Panc1 (cell line): ENCODE data around the gene KLF6.

Source experiments
- POLR2AphosphoS5 ChIP-seq: IDR thresholded peaks from 2 replicates; pipeline ENCODE4 v1.6.1; 2012; ENCODE audit warnings: mild to moderate bottlenecking, low read depth, low read length, moderate library complexity
- REST ChIP-seq, 2 experiments: IDR thresholded peaks; 2 replicates each; pipeline ENCODE4 v1.6.1; 2011 to 2012; ENCODE audit warnings: low read depth in 2 of 2, control low read depth in 1 of 2, low read length in 1 of 2, mild to moderate bottlenecking in 1 of 2, moderate library complexity in 1 of 2; ENCODE audit not compliant: insufficient read depth in 1 of 2
- SIN3A ChIP-seq: IDR thresholded peaks from 2 replicates; pipeline ENCODE4 v1.6.1; 2012; ENCODE audit warnings: low read depth, mild to moderate bottlenecking, low read length, moderate library complexity, borderline replicate concordance; ENCODE audit not compliant: insufficient read depth
- TF ChIP-seq, protein P1 (sequence below): fragments of 450-650 bp; IDR thresholded peaks from 2 replicates; pipeline ENCODE4 v1.5.1; 2017; ENCODE audit warnings: mild to moderate bottlenecking

DNA sequence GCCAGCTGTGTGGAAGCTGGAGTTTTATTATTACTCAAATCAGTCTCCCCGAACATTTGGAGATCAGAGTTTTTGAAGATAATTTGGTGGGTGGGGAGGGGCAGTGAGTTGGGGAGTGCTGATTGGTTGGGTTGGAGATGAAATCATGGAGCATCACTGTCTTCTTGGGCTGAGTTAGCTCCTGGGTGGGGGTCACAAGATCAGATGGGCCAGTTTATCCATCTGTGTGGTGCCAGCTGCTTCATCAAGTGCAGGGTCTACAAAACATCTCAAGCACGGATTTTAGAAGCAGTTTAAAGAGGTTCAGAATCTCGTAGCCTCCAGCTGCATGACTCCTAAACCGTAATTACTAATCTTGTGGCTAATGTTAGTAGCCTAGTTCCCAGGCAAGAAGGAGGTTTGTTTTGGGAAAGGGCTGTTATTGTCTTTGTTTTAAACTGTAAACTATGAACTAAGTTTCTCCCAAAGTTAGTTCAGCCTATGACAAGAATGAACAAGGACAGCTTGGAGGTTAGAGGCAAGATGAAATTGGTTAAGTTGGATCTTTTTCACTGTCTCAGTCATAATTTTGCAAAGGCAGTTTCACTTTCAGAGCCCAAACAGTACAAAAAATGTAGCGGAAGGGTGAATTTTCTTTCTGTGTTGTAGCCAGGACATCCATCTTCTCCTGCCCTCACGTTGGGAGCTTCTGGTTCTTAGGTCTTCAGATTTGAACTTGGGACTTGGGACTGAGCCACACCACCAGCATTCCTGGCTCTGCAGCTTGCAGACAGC is 43.1 kb downstream of the KLF6 start:
- TF ChIP-seq, protein P1, sequence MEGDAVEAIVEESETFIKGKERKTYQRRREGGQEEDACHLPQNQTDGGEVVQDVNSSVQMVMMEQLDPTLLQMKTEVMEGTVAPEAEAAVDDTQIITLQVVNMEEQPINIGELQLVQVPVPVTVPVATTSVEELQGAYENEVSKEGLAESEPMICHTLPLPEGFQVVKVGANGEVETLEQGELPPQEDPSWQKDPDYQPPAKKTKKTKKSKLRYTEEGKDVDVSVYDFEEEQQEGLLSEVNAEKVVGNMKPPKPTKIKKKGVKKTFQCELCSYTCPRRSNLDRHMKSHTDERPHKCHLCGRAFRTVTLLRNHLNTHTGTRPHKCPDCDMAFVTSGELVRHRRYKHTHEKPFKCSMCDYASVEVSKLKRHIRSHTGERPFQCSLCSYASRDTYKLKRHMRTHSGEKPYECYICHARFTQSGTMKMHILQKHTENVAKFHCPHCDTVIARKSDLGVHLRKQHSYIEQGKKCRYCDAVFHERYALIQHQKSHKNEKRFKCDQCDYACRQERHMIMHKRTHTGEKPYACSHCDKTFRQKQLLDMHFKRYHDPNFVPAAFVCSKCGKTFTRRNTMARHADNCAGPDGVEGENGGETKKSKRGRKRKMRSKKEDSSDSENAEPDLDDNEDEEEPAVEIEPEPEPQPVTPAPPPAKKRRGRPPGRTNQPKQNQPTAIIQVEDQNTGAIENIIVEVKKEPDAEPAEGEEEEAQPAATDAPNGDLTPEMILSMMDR = no peak
- TF ChIP-seq POLR2AphosphoS5 (no peak), SIN3A (no peak), REST (IDR thresholded peaks at IDR 0.05; ENCODE audit: insufficient read depth in 1 of 2, low read depth in 2 of 2, low read length in 1 of 2) (no peak)
